Cortex of kidney (tissue), 1 donor: ENCODE data around the gene ZBTB38.

Experiments used
- DNase-seq: peaks from one replicate; lab custom pipeline; 2025; lab: John Stamatoyannopoulos, UW

ZBTB38 gene, protein sequence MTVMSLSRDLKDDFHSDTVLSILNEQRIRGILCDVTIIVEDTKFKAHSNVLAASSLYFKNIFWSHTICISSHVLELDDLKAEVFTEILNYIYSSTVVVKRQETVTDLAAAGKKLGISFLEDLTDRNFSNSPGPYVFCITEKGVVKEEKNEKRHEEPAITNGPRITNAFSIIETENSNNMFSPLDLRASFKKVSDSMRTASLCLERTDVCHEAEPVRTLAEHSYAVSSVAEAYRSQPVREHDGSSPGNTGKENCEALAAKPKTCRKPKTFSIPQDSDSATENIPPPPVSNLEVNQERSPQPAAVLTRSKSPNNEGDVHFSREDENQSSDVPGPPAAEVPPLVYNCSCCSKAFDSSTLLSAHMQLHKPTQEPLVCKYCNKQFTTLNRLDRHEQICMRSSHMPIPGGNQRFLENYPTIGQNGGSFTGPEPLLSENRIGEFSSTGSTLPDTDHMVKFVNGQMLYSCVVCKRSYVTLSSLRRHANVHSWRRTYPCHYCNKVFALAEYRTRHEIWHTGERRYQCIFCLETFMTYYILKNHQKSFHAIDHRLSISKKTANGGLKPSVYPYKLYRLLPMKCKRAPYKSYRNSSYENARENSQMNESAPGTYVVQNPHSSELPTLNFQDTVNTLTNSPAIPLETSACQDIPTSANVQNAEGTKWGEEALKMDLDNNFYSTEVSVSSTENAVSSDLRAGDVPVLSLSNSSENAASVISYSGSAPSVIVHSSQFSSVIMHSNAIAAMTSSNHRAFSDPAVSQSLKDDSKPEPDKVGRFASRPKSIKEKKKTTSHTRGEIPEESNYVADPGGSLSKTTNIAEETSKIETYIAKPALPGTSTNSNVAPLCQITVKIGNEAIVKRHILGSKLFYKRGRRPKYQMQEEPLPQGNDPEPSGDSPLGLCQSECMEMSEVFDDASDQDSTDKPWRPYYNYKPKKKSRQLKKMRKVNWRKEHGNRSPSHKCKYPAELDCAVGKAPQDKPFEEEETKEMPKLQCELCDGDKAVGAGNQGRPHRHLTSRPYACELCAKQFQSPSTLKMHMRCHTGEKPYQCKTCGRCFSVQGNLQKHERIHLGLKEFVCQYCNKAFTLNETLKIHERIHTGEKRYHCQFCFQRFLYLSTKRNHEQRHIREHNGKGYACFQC (N-terminal part only)

DNA sequence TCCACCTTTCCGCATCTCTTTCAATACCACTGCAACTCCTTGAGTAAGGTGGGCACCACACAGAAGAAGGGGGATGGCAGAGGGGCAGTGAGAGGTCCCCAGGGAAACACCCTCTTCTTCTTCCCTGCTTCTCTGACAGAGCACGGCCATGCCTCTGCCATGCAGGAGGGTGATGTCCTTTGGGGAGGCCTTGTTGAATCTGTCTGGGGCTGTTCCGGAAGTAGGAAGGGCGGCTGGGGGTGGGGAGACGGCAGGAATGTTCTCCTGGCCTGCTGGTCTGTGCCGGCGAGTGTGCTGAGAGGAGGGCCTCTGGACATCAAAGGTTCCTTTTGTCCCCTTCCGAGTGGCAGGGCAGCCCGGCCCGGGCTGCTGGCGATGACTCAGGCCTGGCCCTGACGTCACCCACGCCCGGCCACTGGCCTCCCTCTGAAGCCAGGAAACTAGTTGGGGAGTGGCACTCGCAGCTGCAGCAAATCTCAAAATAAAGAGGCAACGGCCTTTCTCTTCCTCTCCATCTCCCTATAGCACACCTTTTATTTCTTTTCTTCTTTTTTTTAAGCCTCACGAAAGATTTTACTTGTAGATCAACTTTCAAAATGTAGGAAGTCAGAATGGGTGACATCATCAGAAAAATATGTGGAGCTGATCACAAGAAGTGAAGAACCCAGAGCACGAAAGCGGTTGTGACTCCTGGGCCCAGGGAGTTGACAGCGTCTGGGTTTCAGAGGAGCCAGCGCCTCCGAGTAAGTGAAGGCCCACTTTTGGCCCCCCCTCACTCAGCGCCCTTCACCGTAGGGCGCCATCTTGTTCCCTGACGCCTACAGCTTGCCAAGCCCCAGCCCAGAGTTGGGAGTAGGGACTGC lies at the start of gene ZBTB38:
Gene ZBTB38 (plus strand): TSS at position 443 of the 863 bp plus-strand sequence. CDS start 73,885 bp downstream, outside the sequence.
- no peak for DNase-seq

DNA sequence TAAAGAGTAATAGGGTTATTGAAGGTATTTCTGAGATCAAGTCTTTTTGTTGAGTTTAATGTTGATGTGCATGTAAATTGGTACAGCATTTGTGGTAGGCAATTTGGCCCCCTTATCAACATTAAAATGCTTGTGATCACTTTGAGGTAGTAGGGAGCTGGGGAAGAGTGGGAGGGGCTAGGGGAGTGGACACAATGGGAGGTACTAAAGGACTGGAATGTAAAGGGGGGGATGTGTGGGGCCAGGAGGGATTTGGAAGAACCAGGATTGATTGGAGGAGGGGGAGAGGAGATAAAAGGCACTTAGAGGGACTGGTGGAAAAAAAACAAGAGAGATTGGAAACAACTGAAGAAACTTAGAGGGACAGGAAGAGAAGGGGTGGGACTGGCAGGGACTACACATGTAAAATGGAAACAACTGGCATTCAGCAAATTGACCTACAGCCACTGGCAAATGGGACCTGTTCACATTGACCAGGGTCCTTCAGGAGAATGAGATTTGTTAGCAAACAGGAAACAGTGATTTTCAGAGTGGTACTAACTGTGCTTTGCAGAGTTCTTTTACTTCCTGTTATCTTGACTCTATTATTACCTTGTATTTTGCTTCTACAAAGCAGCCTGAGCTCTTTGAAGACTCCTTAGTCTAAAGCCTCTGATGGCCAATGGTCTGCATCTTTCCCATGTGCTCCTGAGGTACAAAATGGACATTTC lies 47.8 kb upstream of the ZBTB38 start:
- no peak for DNase-seq

DNA sequence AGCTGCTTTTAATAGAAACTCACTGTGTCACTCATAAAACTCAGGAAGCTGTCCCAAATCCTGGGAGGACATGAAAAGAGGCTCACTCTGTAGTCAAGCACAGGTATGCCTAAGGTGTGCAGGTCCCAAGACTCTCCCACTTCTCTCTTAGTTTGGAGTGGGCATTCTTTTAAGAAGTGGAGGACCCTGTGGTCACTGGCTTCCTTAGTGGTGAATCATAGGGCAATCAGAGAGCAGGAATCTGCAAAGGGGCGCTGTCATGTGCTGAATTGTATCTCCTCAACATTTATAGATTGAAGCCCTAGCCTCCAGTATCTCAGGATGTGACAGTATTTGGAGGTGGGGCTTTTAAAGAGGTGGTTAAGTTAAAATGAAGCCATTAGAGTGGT lies 47.2 kb upstream of the ZBTB38 start:
- DNase-seq: no peak

DNA sequence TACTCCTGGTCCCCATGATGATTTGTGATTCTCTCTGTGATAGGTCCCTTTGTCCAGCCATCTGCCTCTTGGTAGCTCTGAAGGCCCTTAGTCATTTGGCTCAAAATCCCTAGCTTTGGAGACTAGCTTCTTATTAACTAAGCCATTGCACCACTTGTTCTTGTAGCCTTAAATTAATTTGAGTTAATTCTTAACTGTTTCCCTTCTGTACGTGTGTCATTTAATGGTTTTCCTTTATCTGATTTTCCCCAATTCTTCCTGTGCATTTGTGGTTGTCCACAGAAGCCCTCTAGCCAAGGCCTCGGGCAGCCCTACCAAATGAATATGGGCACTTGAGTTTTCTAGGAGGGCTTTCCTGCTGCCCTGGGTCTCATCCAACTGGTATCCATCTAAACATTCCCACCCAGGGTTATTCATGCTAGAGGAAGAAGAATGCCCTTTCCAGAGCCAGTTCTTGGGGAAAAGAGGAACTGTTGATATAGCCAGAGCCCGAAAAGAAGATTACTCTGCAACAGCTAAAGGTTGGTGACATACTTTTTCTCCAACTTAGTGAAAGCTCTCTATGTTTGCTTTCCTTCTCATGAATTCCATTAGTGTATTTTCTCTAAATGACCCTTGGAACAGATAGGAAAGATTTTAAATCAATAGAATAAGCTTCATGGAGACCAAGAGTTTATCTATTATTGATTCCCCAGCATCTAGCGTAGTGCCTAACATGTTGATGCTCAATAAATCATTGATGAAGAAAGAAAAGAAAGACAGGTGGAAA lies 44.2 kb upstream of the ZBTB38 start:
- DNase-seq: no peak

DNA sequence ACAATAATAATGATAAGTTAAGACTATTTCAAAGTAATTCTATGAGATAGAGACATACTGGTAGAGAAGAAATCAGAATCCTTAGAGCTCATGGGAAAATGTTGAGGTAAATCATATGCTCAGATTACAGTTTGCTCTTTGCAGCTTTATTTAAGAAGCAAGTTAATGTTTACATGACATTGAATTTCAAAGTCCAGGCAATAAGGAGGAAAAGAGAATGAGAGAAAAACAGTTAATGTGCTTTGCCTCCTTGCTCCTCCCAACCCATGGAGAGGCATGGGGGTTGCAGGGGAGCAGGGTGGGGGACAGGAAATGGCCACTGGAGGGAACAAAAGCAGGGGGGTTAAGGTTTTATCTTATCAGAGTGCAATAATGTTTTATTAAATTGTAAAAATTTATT lies 42.2 kb upstream of the ZBTB38 start:
- no peak for DNase-seq

DNA sequence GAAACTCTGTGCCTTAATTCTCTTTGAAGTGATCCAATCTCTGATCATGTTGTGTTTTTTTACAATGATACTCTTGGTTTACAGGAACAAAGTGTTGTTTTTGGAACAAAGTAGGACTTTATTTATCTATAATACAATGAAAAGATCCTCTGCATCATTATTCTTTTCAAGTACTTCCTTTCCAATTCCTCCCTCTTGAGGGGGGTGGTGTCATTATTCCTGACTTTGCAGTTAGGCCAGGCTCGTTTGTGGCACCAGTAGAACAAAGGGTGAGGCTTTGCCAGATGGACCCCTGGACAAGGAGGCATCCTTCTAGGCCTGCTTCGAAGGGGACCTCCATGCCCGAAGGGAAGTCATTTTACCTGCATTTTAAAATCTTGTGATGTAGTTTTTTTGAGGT lies 41.7 kb upstream of the ZBTB38 start:
- DNase-seq: no peak

DNA sequence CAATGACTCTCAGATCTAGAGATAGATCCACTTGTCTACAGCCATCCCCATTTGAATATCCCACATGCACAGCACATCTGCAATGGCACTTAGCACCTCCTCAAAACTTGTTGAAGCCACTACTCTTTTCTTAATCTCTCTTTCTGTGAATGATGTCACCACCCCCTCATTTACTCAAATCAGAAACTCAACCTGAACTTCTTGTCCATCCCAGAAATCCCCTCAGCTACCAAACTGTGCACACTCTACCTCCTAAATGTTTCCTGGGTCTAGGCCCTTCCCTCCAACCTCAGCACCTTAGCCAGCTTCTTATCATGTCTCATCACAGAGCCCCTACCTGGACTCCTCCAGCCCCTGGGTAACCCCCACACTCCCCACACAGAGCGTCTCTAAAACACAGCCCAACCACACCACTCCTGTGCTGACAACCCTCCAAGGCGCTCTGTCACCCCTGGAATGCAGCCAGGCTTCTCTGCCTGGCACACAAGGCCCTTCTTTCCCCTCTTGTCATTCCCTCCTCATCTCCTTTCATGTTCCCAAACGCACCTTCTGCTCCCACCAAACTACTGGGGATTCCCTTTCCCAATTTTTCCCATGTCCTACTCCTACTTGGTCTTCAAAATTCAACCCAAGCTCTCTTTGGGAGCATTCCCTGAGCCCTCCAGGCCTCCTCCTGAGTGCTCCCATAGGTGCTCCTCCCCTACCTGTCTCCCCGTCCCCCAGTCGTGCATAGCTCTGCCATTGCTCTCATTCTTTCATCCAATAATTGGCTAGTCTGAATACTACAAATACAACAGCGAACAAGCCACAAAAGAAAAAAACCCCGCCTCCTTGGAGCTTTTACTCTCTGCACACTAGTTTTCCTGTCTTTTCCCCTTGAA lies 39.8 kb upstream of the ZBTB38 start:
- no peak for DNase-seq

DNA sequence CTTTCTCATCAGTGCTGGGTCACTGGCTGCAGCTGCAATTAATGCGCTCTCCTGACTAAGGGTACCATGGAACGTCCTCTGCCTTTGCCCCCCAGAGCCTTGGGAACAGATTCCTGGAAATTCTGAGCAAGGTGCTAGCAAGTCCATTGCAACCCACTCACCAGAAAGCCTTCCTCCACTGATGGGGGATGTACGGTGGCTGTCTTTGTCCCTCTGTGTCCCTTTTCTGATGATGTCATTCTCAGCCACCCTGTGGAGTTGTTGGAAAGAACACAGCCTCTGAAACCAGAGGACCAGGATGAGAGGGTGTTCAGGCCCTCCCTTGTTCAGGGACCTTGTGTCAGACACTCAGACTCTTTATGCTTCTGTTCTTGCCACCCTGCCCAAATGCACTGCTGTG lies 38.1 kb upstream of the ZBTB38 start:
- DNase-seq: no peak

DNA sequence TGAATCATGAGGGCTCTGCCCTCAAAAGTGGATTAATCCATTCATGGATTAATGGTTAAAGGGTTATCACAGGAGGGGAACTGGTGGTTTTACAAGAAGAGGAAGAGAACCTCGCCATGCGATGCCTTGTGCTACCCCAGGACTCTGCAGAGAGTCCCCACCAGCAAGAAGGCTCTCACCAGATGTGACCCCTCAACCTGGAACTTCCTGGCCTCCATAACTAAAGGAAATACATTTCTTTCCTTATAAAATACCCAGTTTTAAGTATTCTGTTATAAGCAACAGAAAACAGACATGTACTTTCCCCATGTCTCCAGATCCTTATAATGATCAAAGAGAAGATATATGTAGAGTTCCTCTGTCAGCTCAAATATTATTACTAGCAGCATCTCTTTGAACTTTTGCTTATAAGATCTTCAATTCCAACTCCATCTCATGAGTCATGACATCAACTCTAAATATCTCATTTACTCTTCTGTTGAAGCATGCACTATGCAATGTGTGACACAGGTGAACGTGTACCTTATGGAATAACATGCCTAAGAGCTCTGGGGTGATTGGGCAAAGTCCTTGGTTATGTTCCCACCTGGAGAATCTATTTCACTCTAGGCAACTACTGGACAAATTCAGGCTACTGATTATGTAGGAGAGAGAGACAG lies 37.5 kb upstream of the ZBTB38 start:
- DNase-seq: no peak

DNA sequence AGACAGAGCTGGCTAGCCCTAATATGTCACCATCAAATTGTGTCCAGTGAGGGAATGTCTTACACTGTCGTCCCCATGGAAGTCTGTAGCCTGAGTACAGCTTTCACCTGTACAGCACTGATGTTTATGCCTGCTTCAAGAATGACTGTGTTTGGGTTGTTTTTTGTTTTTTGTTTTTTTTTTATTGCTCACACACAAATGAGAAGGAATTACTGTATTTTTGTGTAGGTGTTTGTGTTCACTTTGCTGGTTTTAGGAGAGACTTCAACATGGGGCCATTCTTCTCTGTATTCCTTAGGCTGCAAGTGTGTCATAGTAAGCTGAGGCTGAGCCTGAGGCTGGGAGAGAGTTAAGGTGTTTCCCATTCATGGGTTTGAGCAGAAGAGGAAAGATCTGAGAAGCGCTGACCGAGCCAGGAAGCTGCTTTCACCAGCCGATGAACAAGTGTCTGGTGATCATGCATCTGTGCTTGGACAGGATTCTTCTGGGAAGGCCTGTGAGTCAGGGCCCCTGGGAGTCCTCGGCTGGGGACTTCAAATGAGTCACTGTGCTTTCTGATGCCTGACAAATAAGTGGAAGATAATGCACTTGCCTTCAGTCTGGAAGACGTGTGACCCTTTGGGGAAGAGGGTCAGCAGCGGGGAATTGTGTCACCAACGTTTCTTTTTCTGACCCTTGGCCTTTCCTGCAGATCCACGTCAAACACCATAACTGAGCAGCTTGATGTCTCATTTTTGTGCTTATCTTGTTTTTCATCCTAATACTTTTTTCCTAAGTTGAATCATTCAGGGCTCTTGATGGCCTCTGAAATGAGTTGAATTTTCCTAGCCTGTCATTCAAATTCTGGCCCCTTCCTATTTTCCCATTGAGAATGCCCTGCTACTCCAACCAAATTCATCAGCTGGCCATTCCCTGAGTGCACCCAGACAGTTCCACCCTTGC lies 36.7 kb upstream of the ZBTB38 start:
- DNase-seq: no peak

DNA sequence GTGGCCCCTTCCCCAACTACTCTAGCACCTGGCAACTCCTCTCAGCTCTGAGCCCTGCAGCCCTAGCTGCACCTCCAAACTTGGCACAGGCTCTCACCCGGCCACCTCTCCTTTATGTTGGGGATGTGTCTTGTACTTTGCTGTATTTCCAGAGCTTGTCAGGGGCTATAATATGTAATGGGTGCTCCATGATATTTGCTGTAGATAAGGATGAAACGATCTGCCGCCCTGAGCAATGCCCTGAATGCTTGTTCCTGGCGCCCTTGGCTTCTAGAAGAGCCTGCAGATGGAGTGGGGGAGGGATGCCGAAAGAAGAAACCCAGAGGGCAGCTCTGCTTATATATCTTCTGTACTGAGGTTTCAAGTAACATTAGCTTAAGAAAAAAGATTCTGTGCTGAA lies 35.9 kb upstream of the ZBTB38 start:
- no peak for DNase-seq

DNA sequence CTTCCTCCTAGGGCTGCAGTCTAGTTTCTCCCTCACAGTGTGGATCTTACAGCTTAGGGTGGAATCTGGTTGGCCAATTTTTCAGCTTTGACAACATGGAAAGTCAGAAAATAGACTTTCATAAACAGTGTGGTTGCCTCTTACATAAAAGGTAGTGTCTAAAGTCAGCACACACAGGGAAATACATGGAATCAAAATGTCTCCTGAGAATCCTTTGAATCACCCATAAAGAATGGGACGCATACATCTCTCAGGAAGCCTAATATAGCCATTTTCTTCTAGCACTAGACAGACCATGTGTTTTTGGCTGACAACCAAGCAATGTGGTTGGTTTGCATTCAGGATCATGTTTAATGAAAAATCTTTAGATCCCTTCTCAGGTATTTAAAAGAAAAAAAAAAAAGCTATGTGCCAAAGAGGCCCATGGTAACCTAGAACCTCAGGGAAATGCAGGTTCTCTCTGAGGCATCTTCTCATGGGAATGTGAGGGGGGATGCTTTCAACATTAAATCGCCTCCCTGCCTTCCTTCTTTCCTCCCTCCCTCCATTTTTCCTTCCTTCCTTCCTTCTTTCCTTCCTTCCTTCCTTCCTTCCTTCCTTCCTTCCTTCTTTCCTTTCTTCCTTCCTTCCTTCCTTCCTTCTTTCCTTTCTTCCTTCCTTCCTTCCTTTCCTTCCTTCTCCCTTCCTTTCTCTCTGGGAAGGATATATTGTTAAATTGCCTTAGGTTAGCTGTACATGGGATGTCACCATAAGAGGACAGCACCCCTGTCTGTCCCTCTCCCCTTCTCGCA lies 34.3 kb upstream of the ZBTB38 start:
- no peak for DNase-seq

DNA sequence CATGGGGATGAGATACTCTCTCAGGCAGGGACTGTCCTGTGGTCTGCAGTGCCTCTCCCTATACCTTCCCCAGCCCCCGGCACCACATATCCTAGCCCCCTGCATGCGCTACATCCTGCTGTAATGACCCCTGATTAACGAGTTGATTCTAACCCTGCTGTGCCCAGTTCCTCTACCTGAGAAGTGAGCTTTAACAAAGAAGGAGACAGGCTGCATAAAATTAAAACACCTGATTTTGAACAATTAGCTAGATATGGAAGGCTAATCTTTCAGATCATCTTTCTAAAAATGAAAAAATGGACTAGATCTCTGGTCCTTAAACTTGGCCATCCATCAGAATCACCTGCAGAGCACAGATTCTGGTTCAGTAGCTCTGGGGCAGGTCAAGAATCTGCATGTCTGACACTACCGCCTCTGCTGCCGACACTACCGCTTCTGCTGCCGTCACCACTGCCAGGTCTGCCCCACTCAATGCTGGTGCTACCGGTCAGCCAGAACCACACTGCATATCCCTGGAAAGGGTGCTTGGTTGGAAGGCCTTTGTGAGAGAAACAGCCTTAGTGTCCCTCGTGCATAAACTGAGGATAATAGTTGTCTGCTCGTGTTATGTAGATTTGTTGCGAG lies 33.6 kb upstream of the ZBTB38 start:
- no peak for DNase-seq

DNA sequence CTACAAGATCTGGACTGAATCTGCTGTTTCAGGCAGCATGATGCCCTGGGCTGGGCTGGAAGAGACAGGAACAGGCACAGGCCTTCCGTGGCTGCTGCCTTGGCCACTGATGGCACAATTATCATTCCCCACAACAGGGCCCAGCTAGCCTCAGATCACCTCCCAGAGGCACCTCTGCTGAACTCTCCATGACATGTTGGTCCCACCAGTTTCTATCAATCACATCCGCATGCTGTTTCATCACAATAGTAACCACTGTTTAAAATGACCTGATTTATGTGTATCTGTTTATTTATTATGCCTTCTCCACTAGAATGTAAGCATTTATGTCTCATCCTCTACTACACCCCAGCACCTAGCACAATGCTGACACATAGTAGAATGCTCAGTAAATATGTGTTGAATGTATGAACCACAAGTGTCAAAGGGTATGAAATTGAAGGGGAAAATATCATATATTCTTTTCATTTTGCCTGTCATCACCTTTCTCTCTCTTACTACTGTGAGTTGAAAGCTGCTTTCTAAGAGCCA lies 32.7 kb upstream of the ZBTB38 start:
- no peak for DNase-seq

DNA sequence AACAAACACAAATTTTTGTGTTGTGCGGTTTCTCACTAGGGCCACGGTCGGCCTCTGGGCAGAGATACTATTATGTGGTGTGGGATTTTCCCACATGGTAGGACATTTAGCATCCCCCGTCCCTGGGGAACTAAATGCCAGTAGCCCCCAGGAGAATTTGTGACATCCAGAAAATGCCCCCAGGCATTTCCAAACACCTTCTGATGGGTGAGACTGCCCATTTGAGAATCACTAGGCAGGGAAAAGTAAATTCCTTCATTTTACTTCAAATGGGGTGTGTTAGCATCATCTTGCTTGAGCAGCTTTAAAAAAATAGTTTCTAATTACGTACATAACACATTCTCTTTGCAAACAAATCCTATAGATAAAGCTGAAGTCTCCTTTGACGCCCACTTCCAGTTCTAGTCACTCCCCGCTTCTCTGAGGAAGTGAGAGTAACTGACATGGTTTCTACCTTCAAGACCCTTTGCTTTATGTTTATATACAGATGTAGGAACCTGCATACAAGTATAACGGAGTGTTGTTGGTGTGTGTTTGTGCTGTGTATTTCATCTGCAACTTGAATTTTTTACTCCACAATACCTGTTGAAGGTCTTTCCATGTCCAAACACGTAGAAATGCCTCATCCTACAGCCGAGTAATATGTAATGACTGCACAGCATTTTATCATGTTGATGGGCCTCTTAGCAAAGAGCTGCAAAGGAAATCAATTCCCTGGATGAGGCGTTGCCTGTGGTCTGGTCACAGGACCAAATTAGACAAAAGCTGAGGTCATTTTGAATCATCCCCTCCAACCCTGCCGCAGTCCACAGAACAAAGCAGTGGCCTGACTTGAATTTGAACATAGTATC lies 31.4 kb upstream of the ZBTB38 start:
- DNase-seq: no peak
